DOHH2 (cell line): ENCODE data around the gene DPP8.

ENCODE experiments used
- H3F3A ChIP-seq: fragments of 200-600 bp; sonication (generic), shearing (Covaris generic); 2 replicates; pipeline ENCODE4 v1.6.0; 2016; ENCODE audit warnings: antibody characterized with exemption, mild to moderate bottlenecking; ENCODE audit not compliant: control insufficient read depth, insufficient read depth
- H3K27ac ChIP-seq: fragments of 200-600 bp; sonication (generic); 2 replicates; pipeline ENCODE4 v1.5.1; 2014; ENCODE audit warnings: low read depth, mild to moderate bottlenecking, low read length, moderate library complexity
- H3K27me3 ChIP-seq: fragments of 200-600 bp; sonication (generic); 2 replicates; pipeline ENCODE4 v1.6.1; 2014; ENCODE audit warnings: mild to moderate bottlenecking, low read length, mixed read lengths; ENCODE audit not compliant: control insufficient read depth
- H3K36me3 ChIP-seq: fragments of 200-600 bp; sonication (generic); 2 replicates; pipeline ENCODE4 v1.6.1; 2014; ENCODE audit warnings: mild to moderate bottlenecking, low read length, moderate library complexity, mixed read lengths; ENCODE audit not compliant: control insufficient read depth
- H3K4me1 ChIP-seq: fragments of 200-600 bp; sonication (generic); 2 replicates; pipeline ENCODE4 v1.6.1; 2014; ENCODE audit warnings: mild to moderate bottlenecking, low read length, mixed read lengths; ENCODE audit not compliant: control insufficient read depth
- H3K4me2 ChIP-seq: fragments of 200-600 bp; sonication (generic); 2 replicates; pipeline ENCODE4 v1.6.0; 2014; ENCODE audit warnings: mild to moderate bottlenecking, low read length, moderate library complexity
- H3K4me3 ChIP-seq: fragments of 200-600 bp; sonication (generic); 2 replicates; pipeline ENCODE4 v1.5.1; 2014; ENCODE audit warnings: mild to moderate bottlenecking, low read length, mixed read lengths
- H3K79me2 ChIP-seq: fragments of 200-600 bp; sonication (generic); 2 replicates; pipeline ENCODE4 v1.6.1; 2014; ENCODE audit warnings: mild to moderate bottlenecking, low read length, mixed read lengths; ENCODE audit not compliant: control insufficient read depth
- H3K9me2 ChIP-seq: fragments of 200-600 bp; sonication (generic); replicated peaks from 2 replicates; pipeline ENCODE4 v1.6.1; 2014; ENCODE audit warnings: mild to moderate bottlenecking, low read length, mixed read lengths; ENCODE audit not compliant: control insufficient read depth
- H3K9me3 ChIP-seq: fragments of 200-600 bp; sonication (generic); 2 replicates; pipeline ENCODE4 v1.6.1; 2014; ENCODE audit warnings: antibody characterized with exemption, low read length, mixed read lengths; ENCODE audit not compliant: control insufficient read depth, insufficient read depth
- H4K20me1 ChIP-seq: fragments of 200-600 bp; sonication (generic); 2 replicates; pipeline ENCODE4 v1.6.0; 2014; ENCODE audit warnings: low read depth, mild to moderate bottlenecking, antibody characterized with exemption, low read length, moderate library complexity; ENCODE audit not compliant: control insufficient read depth, insufficient read depth
- CTCF ChIP-seq: fragments of 200-600 bp; sonication (generic); IDR thresholded peaks from one replicate; pipeline ENCODE4 v1.5.1; 2014; ENCODE audit warnings: antibody characterized with exemption, mild to moderate bottlenecking, low read depth, low read length; ENCODE audit not compliant: poor library complexity, severe bottlenecking
- EZH2phosphoT487 ChIP-seq: fragments of 200-600 bp; sonication (generic); IDR thresholded peaks from 2 replicates; pipeline ENCODE4 v1.6.1; 2017; ENCODE audit warnings: borderline replicate concordance, mild to moderate bottlenecking, antibody characterized with exemption, low read length, moderate library complexity, mixed read lengths

Gene DPP8

DNA sequence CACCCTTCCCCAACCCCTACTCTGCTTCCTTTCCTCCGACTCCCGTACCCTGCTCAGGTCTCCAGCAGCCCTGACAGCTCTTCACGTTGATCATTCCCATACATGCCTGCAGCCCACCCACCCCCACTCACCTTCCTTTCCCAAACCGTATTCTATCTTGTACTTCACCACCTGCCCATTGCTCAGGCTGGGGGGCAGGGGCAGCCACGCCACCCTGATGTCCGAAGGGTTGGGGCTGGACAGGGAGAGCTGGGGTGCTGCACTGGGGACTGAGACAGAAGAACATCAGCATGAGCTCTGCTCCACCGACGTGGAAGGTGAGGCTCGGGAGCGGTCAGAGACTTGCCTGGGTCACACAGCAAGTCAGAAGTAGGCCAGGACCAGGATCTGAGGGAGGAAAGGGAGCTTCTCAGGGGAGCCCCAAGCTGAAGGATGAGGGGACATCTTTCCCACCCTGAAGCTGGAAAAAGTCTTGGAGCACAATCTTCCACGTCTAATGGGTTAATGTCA is 123.2 kb downstream of the DPP8 start:
- no peaks in the 10 kb centered on the region for H3F3A ChIP-seq
- H4K20me1 ChIP-seq: no peaks in the 10 kb centered on the region
- no peaks in the 10 kb centered on the region for H3K9me2 ChIP-seq
- no peak overlapping the region for H3K4me2 ChIP-seq
- H3K4me1 ChIP-seq: no peaks in the 10 kb centered on the region
- H3K27ac ChIP-seq: no peak overlapping the region
- H3K4me3 ChIP-seq: no peak overlapping the region
- no peaks in the 10 kb centered on the region for H3K9me3 ChIP-seq
- H3K36me3 ChIP-seq: no peaks in the 10 kb centered on the region
- H3K79me2 ChIP-seq: no peaks in the 10 kb centered on the region
- TF ChIP-seq CTCF (no peak), EZH2phosphoT487 (no peak)
- H3K27me3 ChIP-seq: peaks cover 37% of the 10 kb centered on the region

GRCh38 chr15:65393557-65393956 is 123.9 kb downstream of the DPP8 start:
- Histone ChIP-seq H3K9me3 (no peaks in the 10 kb centered on the region), H3K79me2 (no peaks in the 10 kb centered on the region), H3K9me2 (no peaks in the 10 kb centered on the region), H3K36me3 (no peaks in the 10 kb centered on the region), H3K4me1 (no peaks in the 10 kb centered on the region), H4K20me1 (no peaks in the 10 kb centered on the region), H3K4me2 (no peak overlapping the region), H3F3A (no peaks in the 10 kb centered on the region), H3K27ac (no peak overlapping the region), H3K4me3 (no peak overlapping the region), H3K27me3 (peaks cover 44% of the 10 kb centered on the region)
- no peak for TF ChIP-seq CTCF
- no peak for TF ChIP-seq EZH2phosphoT487

DNA sequence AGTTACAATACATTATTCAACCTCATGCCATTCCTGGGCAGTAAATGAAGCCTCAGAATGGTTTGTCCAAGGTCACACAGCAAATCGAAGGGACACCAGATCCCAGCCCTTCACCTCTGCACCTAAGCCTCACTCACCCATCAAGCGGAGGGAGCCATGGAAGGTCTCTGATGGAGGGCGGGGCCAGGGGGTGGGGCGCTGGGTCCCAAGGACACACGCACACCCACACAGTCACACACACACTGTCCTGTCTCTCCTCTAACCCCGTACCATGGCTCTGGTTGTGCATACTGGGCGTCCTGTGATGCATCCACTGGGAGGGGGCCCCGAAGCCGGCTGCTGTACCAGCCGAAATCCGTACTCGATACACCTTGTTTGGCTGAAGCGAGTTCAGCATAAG is 124.4 kb downstream of the DPP8 start:
- Histone ChIP-seq H3K4me2 (no peak overlapping the region), H3K36me3 (no peaks in the 10 kb centered on the region), H4K20me1 (no peaks in the 10 kb centered on the region), H3K27me3 (peaks cover 48% of the 10 kb centered on the region), H3K4me1 (no peaks in the 10 kb centered on the region), H3K27ac (no peak overlapping the region), H3K79me2 (no peaks in the 10 kb centered on the region), H3F3A (no peaks in the 10 kb centered on the region), H3K9me2 (no peaks in the 10 kb centered on the region), H3K9me3 (no peaks in the 10 kb centered on the region), H3K4me3 (no peak overlapping the region)
- no peak for TF ChIP-seq CTCF
- no peak for TF ChIP-seq EZH2phosphoT487
